ENCODE measurements around the gene ATG4C.

- TF ChIP-seq CTCF (conservative IDR thresholded peaks at IDR 0.05) = no peak
- no peak for TF ChIP-seq EZH2 (IDR thresholded peaks at IDR 0.05; ENCODE audit: low read depth)
Observed at GRCh38 chr1:62840555-62840954, 56.6 kb downstream of the ATG4C start.

Data from PC-9 (cell line).